DOHH2 (cell line): ENCODE measurements around the gene UNKL.
"Not testable (repeated sequence)": the region's sequence is repeated elsewhere in the genome, so short reads cannot be mapped to it uniquely, and the experiment has no call there.

ENCODE experiments used
- H3F3A ChIP-seq: fragments of 200-600 bp; sonication (generic), shearing (Covaris generic); 2 replicates; pipeline ENCODE4 v1.6.0; 2016; ENCODE audit warnings: antibody characterized with exemption, mild to moderate bottlenecking; ENCODE audit not compliant: control insufficient read depth, insufficient read depth
- H3K27ac ChIP-seq: fragments of 200-600 bp; sonication (generic); 2 replicates; pipeline ENCODE4 v1.5.1; 2014; ENCODE audit warnings: low read depth, mild to moderate bottlenecking, low read length, moderate library complexity
- H3K27me3 ChIP-seq: fragments of 200-600 bp; sonication (generic); 2 replicates; pipeline ENCODE4 v1.6.1; 2014; ENCODE audit warnings: mild to moderate bottlenecking, low read length, mixed read lengths; ENCODE audit not compliant: control insufficient read depth
- H3K36me3 ChIP-seq: fragments of 200-600 bp; sonication (generic); 2 replicates; pipeline ENCODE4 v1.6.1; 2014; ENCODE audit warnings: mild to moderate bottlenecking, low read length, moderate library complexity, mixed read lengths; ENCODE audit not compliant: control insufficient read depth
- H3K4me1 ChIP-seq: fragments of 200-600 bp; sonication (generic); 2 replicates; pipeline ENCODE4 v1.6.1; 2014; ENCODE audit warnings: mild to moderate bottlenecking, low read length, mixed read lengths; ENCODE audit not compliant: control insufficient read depth
- H3K4me2 ChIP-seq: fragments of 200-600 bp; sonication (generic); 2 replicates; pipeline ENCODE4 v1.6.0; 2014; ENCODE audit warnings: mild to moderate bottlenecking, low read length, moderate library complexity
- H3K4me3 ChIP-seq: fragments of 200-600 bp; sonication (generic); 2 replicates; pipeline ENCODE4 v1.5.1; 2014; ENCODE audit warnings: mild to moderate bottlenecking, low read length, mixed read lengths
- H3K79me2 ChIP-seq: fragments of 200-600 bp; sonication (generic); 2 replicates; pipeline ENCODE4 v1.6.1; 2014; ENCODE audit warnings: mild to moderate bottlenecking, low read length, mixed read lengths; ENCODE audit not compliant: control insufficient read depth
- H3K9me2 ChIP-seq: fragments of 200-600 bp; sonication (generic); replicated peaks from 2 replicates; pipeline ENCODE4 v1.6.1; 2014; ENCODE audit warnings: mild to moderate bottlenecking, low read length, mixed read lengths; ENCODE audit not compliant: control insufficient read depth
- H3K9me3 ChIP-seq: fragments of 200-600 bp; sonication (generic); 2 replicates; pipeline ENCODE4 v1.6.1; 2014; ENCODE audit warnings: antibody characterized with exemption, low read length, mixed read lengths; ENCODE audit not compliant: control insufficient read depth, insufficient read depth
- H4K20me1 ChIP-seq: fragments of 200-600 bp; sonication (generic); 2 replicates; pipeline ENCODE4 v1.6.0; 2014; ENCODE audit warnings: low read depth, mild to moderate bottlenecking, antibody characterized with exemption, low read length, moderate library complexity; ENCODE audit not compliant: control insufficient read depth, insufficient read depth
- CTCF ChIP-seq: fragments of 200-600 bp; sonication (generic); IDR thresholded peaks from one replicate; pipeline ENCODE4 v1.5.1; 2014; ENCODE audit warnings: antibody characterized with exemption, mild to moderate bottlenecking, low read depth, low read length; ENCODE audit not compliant: poor library complexity, severe bottlenecking
- EZH2phosphoT487 ChIP-seq: fragments of 200-600 bp; sonication (generic); IDR thresholded peaks from 2 replicates; pipeline ENCODE4 v1.6.1; 2017; ENCODE audit warnings: borderline replicate concordance, mild to moderate bottlenecking, antibody characterized with exemption, low read length, moderate library complexity, mixed read lengths

UNKL gene

GRCh38 chr16:1330931-1331711, 83.4 kb downstream of the UNKL start:
- H3K4me1 ChIP-seq: peaks cover 19% of the 10 kb centered on the region
- no peak for TF ChIP-seq EZH2phosphoT487
- TF ChIP-seq CTCF: no peak
- no peak overlapping the region for H3K27ac ChIP-seq
- no peaks in the 10 kb centered on the region for H3K9me2 ChIP-seq
- H3K79me2 ChIP-seq: no peaks in the 10 kb centered on the region
- H3K9me3 ChIP-seq: peaks cover 7% of the 10 kb centered on the region; the same call in 1 of the 2 replicates
- peak overlapping the region; percentile 67 for H3K4me2 ChIP-seq
- peaks cover 4% of the 10 kb centered on the region for H3F3A ChIP-seq
- H3K27me3 ChIP-seq: peaks cover 32% of the 10 kb centered on the region
- H3K4me3 ChIP-seq: peak overlapping the region; percentile 47
- no peaks in the 10 kb centered on the region for H3K36me3 ChIP-seq
- no peaks in the 10 kb centered on the region for H4K20me1 ChIP-seq

- Histone ChIP-seq H3K27ac (no peak overlapping the region), H4K20me1 (no peaks in the 10 kb centered on the region), H3K27me3 (peaks cover 25% of the 10 kb centered on the region), H3K79me2 (no peaks in the 10 kb centered on the region), H3K9me2 (no peaks in the 10 kb centered on the region), H3K4me1 (peaks cover 14% of the 10 kb centered on the region), H3K9me3 (peaks cover 7% of the 10 kb centered on the region; the same call in 1 of the 2 replicates), H3K4me3 (no peak overlapping the region), H3F3A (peaks cover 4% of the 10 kb centered on the region), H3K36me3 (no peaks in the 10 kb centered on the region), H3K4me2 (no peak overlapping the region)
- TF ChIP-seq EZH2phosphoT487 (no peak), CTCF (peak; percentile 77)
Measured at GRCh38 chr16:1330260-1330914, 84.1 kb downstream of the UNKL start.

GRCh38 chr16:1328961-1329360, 85.5 kb downstream of the UNKL start:
- H3K4me2 ChIP-seq, H3K9me3 ChIP-seq, H3K27ac ChIP-seq, H3K4me3 ChIP-seq, H3K9me2 ChIP-seq, H3F3A ChIP-seq, H3K36me3 ChIP-seq, H3K79me2 ChIP-seq, H4K20me1 ChIP-seq: not testable (repeated sequence)
- H3K4me1 ChIP-seq: peaks cover 14% of the 10 kb centered on the region
- H3K27me3 ChIP-seq: peaks cover 11% of the 10 kb centered on the region

GRCh38 chr16:1328136-1328535, 86.4 kb downstream of the UNKL start:
- not testable (repeated sequence) for H3K27me3 ChIP-seq, H3F3A ChIP-seq, H3K79me2 ChIP-seq, H3K27ac ChIP-seq, H3K4me2 ChIP-seq, H3K9me2 ChIP-seq, H4K20me1 ChIP-seq, H3K4me3 ChIP-seq, H3K9me3 ChIP-seq
- H3K36me3 ChIP-seq: peaks cover 15% of the 10 kb centered on the region; the same call in 1 of the 2 replicates
- H3K4me1 ChIP-seq: peaks cover 14% of the 10 kb centered on the region
